ENCODE data around the gene LCA5. TPM values are rescaled to one million over a fixed set of nuclear protein-coding genes. Genes with fewer than 3 reads are reported as not detected.

The LCA5 gene
- total RNA-seq, 1 experiment from 2014 or later, result 7.0 TPM

DNA sequence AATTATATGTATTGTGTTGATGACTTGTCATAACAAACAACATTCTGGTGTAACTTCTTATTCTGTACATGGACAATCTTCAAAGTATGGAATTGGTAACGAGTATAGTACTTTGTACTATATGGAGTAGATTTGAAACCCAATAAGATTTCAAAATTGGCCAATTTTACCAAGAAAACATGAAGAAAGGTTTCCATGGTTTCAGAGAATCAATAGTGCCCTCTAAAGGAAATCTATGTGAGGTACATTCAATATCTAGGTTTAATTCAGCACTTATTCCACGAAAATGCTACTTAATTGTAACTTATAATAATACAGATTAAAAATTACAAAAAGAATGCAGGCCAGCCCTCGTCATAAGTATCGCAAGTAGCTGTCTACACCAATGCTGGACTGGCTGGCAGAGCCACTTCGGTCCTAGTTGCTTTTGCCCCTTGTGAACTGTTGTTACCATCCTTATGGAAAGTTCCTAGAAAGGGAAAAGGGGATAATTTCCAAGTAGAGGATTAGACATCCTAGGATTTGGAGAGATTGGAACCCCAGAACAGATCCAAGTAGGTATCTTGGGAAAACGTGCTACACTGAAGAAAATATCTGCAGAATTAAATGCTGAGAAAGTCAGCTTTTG lies 70.9 kb downstream of the LCA5 start:
- Histone ChIP-seq H3K9me3 (ENCODE audit: control insufficient read depth, insufficient read depth, low read depth, low read length) (no peaks in the 10 kb centered on the region), H3K36me3 (ENCODE audit: control insufficient read depth, insufficient read depth, low read length) (no peaks in the 10 kb centered on the region), H3K27me3 (ENCODE audit: control insufficient read depth, insufficient read depth, low read length) (no peaks in the 10 kb centered on the region), H3K4me3 (ENCODE audit: low read depth in 2 of 2, low read length in 2 of 2) (no peak overlapping the region), H3K4me1 (ENCODE audit: control insufficient read depth, insufficient read depth, low read length) (0 out of 2 replicates have a peak, but pooled peaks cover 3% of the 10 kb centered on the region), H3K27ac (ENCODE audit: low read length) (no peak overlapping the region; the same call in 1 of the 2 replicates)
- in situ Hi-C loops (cut with HindIII; ENCODE audit: low pct_unique_long_range_greater_than_20kb, low sequenced_read_pairs) (no loop called here), intact Hi-C loops (cut with micrococcal nuclease; ENCODE audit: unreplicated experiment) (no loop called here)
- ChIA-PET CTCF (no interaction called here), POLR2A (interaction anchor here (0.6 kb wide), 1 partner anchor 239 kb away, joined by 4 read pairs; no protein-coding TSS in a partner anchor)
- DNase-seq (ENCODE audit: low read depth, low spot score) (no peak), ATAC-seq (no peak)
- no TSS peak for BruUV-seq (replicated peaks)
- no peak for TF ChIP-seq TCF7L2 (IDR thresholded peaks at IDR 0.05; ENCODE audit: low read depth, low read length)
- TF ChIP-seq, protein P1, sequence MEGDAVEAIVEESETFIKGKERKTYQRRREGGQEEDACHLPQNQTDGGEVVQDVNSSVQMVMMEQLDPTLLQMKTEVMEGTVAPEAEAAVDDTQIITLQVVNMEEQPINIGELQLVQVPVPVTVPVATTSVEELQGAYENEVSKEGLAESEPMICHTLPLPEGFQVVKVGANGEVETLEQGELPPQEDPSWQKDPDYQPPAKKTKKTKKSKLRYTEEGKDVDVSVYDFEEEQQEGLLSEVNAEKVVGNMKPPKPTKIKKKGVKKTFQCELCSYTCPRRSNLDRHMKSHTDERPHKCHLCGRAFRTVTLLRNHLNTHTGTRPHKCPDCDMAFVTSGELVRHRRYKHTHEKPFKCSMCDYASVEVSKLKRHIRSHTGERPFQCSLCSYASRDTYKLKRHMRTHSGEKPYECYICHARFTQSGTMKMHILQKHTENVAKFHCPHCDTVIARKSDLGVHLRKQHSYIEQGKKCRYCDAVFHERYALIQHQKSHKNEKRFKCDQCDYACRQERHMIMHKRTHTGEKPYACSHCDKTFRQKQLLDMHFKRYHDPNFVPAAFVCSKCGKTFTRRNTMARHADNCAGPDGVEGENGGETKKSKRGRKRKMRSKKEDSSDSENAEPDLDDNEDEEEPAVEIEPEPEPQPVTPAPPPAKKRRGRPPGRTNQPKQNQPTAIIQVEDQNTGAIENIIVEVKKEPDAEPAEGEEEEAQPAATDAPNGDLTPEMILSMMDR (IDR thresholded peaks at IDR 0.05), result peak; percentile 69

DNA sequence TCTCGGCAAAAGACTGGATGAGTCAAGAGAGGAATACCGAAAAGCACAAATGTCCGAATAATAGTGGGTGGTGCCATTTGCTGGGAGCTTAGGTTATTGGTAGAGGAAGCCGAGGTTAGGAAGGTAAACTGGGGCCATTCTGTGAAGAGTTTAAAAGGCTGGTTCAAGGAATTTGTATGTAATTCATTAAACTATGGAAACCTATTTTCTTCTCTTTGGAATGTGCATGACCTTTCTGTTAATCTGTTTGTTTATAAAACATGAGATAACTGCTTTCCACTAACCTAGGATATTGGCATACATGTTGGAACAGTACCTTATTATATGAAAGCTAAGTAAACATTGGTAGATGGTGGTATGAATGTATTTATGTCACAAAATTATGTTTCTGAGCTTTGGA lies 71.8 kb downstream of the LCA5 start:
- ChIA-PET CTCF (no interaction called here), POLR2A (no interaction called here)
- TF ChIP-seq SIN3A (IDR thresholded peaks at IDR 0.05; ENCODE audit: borderline replicate concordance, insufficient read depth, low read depth, low read length) (no peak), TCF7L2 (IDR thresholded peaks at IDR 0.05; ENCODE audit: low read depth, low read length) (no peak), POLR2AphosphoS5 (IDR thresholded peaks at IDR 0.05; ENCODE audit: low read depth, low read length) (no peak)
- TF ChIP-seq, protein P1 (IDR thresholded peaks at IDR 0.05), result no peak
- TF ChIP-seq, protein P2, sequence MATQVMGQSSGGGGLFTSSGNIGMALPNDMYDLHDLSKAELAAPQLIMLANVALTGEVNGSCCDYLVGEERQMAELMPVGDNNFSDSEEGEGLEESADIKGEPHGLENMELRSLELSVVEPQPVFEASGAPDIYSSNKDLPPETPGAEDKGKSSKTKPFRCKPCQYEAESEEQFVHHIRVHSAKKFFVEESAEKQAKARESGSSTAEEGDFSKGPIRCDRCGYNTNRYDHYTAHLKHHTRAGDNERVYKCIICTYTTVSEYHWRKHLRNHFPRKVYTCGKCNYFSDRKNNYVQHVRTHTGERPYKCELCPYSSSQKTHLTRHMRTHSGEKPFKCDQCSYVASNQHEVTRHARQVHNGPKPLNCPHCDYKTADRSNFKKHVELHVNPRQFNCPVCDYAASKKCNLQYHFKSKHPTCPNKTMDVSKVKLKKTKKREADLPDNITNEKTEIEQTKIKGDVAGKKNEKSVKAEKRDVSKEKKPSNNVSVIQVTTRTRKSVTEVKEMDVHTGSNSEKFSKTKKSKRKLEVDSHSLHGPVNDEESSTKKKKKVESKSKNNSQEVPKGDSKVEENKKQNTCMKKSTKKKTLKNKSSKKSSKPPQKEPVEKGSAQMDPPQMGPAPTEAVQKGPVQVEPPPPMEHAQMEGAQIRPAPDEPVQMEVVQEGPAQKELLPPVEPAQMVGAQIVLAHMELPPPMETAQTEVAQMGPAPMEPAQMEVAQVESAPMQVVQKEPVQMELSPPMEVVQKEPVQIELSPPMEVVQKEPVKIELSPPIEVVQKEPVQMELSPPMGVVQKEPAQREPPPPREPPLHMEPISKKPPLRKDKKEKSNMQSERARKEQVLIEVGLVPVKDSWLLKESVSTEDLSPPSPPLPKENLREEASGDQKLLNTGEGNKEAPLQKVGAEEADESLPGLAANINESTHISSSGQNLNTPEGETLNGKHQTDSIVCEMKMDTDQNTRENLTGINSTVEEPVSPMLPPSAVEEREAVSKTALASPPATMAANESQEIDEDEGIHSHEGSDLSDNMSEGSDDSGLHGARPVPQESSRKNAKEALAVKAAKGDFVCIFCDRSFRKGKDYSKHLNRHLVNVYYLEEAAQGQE (IDR thresholded peaks at IDR 0.05; ENCODE audit: insufficient read depth in 1 of 2, low read depth in 2 of 2, low read length in 1 of 2), result no peak
- H3K4me1 ChIP-seq (ENCODE audit: control insufficient read depth, insufficient read depth, low read length), result 0 out of 2 replicates have a peak, but pooled peaks cover 3% of the 10 kb centered on the region
- intact Hi-C loops (cut with micrococcal nuclease; ENCODE audit: unreplicated experiment) (no loop called here), in situ Hi-C loops (cut with HindIII; ENCODE audit: low pct_unique_long_range_greater_than_20kb, low sequenced_read_pairs) (no loop called here)
- H3K36me3 ChIP-seq (ENCODE audit: control insufficient read depth, insufficient read depth, low read length), result no peaks in the 10 kb centered on the region
- H3K9me3 ChIP-seq (ENCODE audit: control insufficient read depth, insufficient read depth, low read depth, low read length), result no peaks in the 10 kb centered on the region
- no peak overlapping the region for H3K4me3 ChIP-seq (ENCODE audit: low read depth in 2 of 2, low read length in 2 of 2)
- DNase-seq (ENCODE audit: low read depth, low spot score), result no peak
- ATAC-seq, result no peak
- no peak overlapping the region for H3K27ac ChIP-seq (ENCODE audit: low read length)
- H3K27me3 ChIP-seq (ENCODE audit: control insufficient read depth, insufficient read depth, low read length), result no peaks in the 10 kb centered on the region
- BruUV-seq (replicated peaks), result no TSS peak
